ENCODE data around the gene ZDHHC14. TPM values are rescaled to one million over a fixed set of nuclear protein-coding genes. Genes with fewer than 3 reads are reported as not detected.

ZDHHC14 gene
- total and polyA plus RNA-seq, 7 donors = 2.5 to 14.6 (median 4.3) TPM

DNA sequence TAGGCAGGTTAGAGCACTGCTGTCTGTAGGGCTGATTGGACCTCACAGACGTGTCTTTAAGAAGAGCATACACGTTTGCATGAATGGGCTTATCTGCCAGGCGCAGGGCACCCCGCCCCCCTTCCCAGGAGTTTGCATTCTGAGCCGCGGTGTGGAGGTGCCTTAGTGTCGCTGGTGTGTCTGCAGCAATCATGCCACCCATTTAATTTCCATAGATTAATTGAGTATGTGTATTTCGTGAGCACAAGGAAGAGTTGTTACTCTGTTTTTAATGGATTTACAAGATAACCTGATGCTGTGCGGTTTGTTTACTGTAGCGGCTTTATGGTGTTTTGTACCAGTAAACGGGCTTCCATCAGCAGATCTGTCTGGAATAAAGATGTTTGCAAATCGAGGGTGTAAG, 107.7 kb downstream of the ZDHHC14 start:
- ATAC-seq (no peak), DNase-seq (no peak)
- Histone ChIP-seq H3K36me3 (ENCODE audit: insufficient read depth in 1 of 2, low read depth in 1 of 2) (no peaks in the 10 kb centered on the region), H3K9me3 (no peaks in the 10 kb centered on the region), H3K4me1 (peaks cover 7% of the 10 kb centered on the region), H3K27me3 (ENCODE audit: insufficient read depth in 3 of 3, low read length in 2 of 3) (no peaks in the 10 kb centered on the region), H3K4me3 (no peak overlapping the region), H3K27ac (no peak overlapping the region)
- TF ChIP-seq, protein P1, sequence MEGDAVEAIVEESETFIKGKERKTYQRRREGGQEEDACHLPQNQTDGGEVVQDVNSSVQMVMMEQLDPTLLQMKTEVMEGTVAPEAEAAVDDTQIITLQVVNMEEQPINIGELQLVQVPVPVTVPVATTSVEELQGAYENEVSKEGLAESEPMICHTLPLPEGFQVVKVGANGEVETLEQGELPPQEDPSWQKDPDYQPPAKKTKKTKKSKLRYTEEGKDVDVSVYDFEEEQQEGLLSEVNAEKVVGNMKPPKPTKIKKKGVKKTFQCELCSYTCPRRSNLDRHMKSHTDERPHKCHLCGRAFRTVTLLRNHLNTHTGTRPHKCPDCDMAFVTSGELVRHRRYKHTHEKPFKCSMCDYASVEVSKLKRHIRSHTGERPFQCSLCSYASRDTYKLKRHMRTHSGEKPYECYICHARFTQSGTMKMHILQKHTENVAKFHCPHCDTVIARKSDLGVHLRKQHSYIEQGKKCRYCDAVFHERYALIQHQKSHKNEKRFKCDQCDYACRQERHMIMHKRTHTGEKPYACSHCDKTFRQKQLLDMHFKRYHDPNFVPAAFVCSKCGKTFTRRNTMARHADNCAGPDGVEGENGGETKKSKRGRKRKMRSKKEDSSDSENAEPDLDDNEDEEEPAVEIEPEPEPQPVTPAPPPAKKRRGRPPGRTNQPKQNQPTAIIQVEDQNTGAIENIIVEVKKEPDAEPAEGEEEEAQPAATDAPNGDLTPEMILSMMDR (IDR thresholded peaks at IDR 0.05) = no peak
- 71 to 78% (median 74%) methylated on average over 12 of the region's 12 CpGs for WGBS, 3 donors
- intact Hi-C loops (cut with DNase I) = no loop called here

DNA sequence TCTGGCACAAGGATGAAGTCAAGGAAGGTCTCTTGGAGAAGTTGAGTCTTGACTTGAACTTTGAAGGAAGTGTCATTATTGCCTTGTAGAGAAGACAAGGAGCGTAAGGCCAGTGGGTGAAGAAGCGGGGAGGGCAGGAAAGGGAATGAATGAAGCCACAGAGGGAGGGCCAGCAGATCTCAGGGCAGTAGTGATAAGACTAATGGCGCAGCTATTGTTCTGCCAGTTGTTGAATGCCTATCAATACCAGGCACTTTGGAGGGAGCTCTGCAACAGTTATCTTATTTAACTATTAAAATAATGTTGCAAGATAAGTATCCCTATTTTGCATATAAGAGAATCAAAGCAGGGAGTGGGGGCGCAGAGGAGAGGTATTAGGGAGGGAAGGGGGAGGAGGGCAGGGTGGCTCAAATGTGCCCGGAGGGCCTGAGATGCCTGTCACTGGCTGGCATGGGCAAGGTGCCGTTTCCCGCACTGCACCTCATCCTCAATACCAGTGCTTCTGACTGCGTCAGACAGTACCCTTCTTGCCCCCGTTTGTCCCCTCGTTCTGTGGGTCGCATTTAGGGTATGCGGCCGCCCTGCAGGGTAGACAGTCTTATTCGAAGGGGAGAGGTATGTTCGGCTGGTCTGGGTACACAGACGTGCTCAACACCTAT, 109.8 kb downstream of the ZDHHC14 start:
- no peaks in the 10 kb centered on the region for H3K36me3 ChIP-seq (ENCODE audit: insufficient read depth in 1 of 2, low read depth in 1 of 2)
- TF ChIP-seq, protein P1 (IDR thresholded peaks at IDR 0.05) = no peak
- no peak for DNase-seq
- WGBS, 3 donors = 95 to 96% (median 96%) methylated on average over 16 of the region's 16 CpGs
- H3K4me3 ChIP-seq = no peak overlapping the region
- H3K9me3 ChIP-seq = no peaks in the 10 kb centered on the region
- ATAC-seq = no peak
- intact Hi-C loops (cut with DNase I) = no loop called here
- peaks cover 10% of the 10 kb centered on the region for H3K4me1 ChIP-seq
- H3K27ac ChIP-seq = no peak overlapping the region
- no peaks in the 10 kb centered on the region for H3K27me3 ChIP-seq (ENCODE audit: insufficient read depth in 3 of 3, low read length in 2 of 3)

DNA sequence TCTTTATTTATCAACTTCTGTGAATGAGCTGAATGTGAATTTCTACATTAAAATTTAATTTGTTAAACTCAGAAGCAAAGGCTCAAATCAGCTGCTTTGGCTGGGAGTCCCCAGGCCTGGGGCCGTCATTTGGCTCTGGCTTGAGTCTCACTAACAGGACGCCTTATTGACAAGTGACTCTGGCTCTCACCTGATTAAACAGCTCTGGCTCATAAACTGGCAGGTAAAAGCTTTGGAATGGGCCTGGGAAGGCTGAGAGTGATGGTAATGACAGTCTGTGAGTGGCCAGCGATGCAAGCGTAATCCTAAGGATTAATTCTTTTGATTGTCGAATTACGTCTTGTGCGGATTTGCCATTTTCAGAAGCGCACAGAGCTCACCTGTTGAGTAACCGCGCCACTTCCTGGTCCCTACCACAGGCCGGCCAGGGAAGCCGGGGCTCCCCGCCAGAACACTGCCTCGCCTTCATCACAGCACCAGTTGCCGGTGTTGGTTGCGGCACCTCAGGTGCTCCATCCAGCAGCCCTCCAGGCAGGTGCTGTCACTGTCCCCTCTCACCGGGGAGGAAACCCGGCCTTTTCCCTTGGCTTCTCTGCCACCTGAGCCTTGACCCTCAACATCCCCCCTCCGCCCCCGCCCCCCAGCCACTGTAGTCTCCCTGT, 110.7 kb downstream of the ZDHHC14 start:
- Histone ChIP-seq H3K4me1 (peaks cover 5% of the 10 kb centered on the region), H3K36me3 (ENCODE audit: insufficient read depth in 1 of 2, low read depth in 1 of 2) (no peaks in the 10 kb centered on the region), H3K4me3 (no peak overlapping the region), H3K9me3 (no peaks in the 10 kb centered on the region), H3K27ac (no peak overlapping the region), H3K27me3 (ENCODE audit: insufficient read depth in 3 of 3, low read length in 2 of 3) (no peaks in the 10 kb centered on the region)
- TF ChIP-seq, protein P1 (IDR thresholded peaks at IDR 0.05) = no peak
- ATAC-seq (no peak), DNase-seq (no peak)
- whole genome bisulfite sequencing, 3 donors = 89 to 94% (median 94%) methylated on average over 19 to 20 of the region's 20 CpGs
- intact Hi-C loops (cut with DNase I) = no loop called here

DNA sequence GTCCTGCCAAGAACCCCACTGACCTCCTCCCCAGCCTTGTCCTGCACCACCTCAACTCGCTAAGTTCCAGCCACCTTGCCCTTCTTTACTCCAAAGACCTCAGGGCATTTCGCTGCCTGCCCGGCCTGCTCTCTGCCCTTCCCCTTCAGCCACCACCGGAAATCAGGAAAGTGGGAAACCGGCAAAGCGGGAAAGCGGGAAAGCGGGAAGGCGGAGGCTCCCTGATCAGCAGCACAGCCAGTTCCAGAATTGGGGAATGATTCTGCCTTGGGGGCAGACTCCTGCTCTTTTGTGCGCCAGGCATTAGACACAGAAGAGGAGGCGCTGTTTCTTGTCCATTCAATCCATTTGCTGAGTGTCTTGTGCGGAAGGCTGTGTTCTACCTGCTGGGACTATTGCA, 111.3 kb downstream of the ZDHHC14 start:
- DNase-seq (no peak), ATAC-seq (no peak)
- Histone ChIP-seq H3K36me3 (ENCODE audit: insufficient read depth in 1 of 2, low read depth in 1 of 2) (no peaks in the 10 kb centered on the region), H3K4me3 (no peak overlapping the region), H3K27ac (no peak overlapping the region), H3K9me3 (no peaks in the 10 kb centered on the region), H3K4me1 (peaks cover 5% of the 10 kb centered on the region), H3K27me3 (ENCODE audit: insufficient read depth in 3 of 3, low read length in 2 of 3) (no peaks in the 10 kb centered on the region)
- TF ChIP-seq, protein P1 (IDR thresholded peaks at IDR 0.05) = no peak
- WGBS, 3 donors = 89 to 98% (median 91%) methylated on average over 12 of the region's 12 CpGs
- intact Hi-C loops (cut with DNase I) = no loop called here
